Aortic smooth muscle cell (primary cell): ENCODE data around the gene ATP5PO. TPM values are rescaled to one million over a fixed set of nuclear protein-coding genes. Genes with fewer than 3 reads are reported as not detected.

Source experiments
- total RNA-seq: library from RNA; depleted of rRNA; stranded (reverse); fragments of >200 nt; gene quantifications from 2 replicates; pipeline ENCODE4 v1.2.3, GENCODE V29; 2014

ATP5PO gene
- total RNA-seq = 184 and 197 TPM in 2 replicates

GRCh38 chr21:33915368-33916199, at the start of gene ATP5PO:
ATP5PO (minus strand) TSS chr21:33915804; CDS start chr21:33915763, 41 bp downstream.

Other genes starting within 250 kb of the ATP5PO start
- 18.7 and 38.7 TPM in 2 replicates for gene MRPS6, start 157.8 kb upstream of the ATP5PO start, total RNA-seq
- 15.1 and 34.2 TPM in 2 replicates for gene SLC5A3, start 157.8 kb upstream of the ATP5PO start, total RNA-seq